ENCODE measurements around the gene FEM1A.
A peak's percentile ranks its signal among the peaks of the same experiment; 100 is the strongest.

GRCh38 chr19:4811328-4812131 is 20.0 kb downstream of the FEM1A start:
- TF ChIP-seq CTCF (IDR thresholded peaks at IDR 0.05 in 2 of 3, conservative IDR thresholded peaks at IDR 0.05 in 1 of 3; ENCODE audit: borderline replicate concordance in 1 of 3, insufficient read depth in 1 of 3, low read depth in 2 of 3, low read length in 2 of 3) (peak; percentile 81 to 92 (median 91); a peak in 5 of 6 replicates), EGR1 (IDR thresholded peaks at IDR 0.05; ENCODE audit: low read depth) (no peak), EZH2 (IDR thresholded peaks at IDR 0.05) (no peak), ZFX (IDR thresholded peaks at IDR 0.05) (no peak), TCF7L2 (IDR thresholded peaks at IDR 0.05; ENCODE audit: borderline replicate concordance, extremely low read depth, insufficient read depth, insufficient read length) (peak; percentile 10), POLR2AphosphoS5 (IDR thresholded peaks at IDR 0.05; ENCODE audit: low read depth, low read length) (0 out of 2 replicates have a peak, but pooled peaks have one; percentile 28), RAD21 (IDR thresholded peaks at IDR 0.05; ENCODE audit: low read depth) (peak; percentile 78), JUND (IDR thresholded peaks at IDR 0.05) (no peak), POLR2A (IDR thresholded peaks at IDR 0.05; ENCODE audit: borderline replicate concordance, extremely low read depth, insufficient read depth, insufficient read length) (no peak), EZH2phosphoT487 (IDR thresholded peaks at IDR 0.05; ENCODE audit: borderline replicate concordance) (no peak), YY1 (IDR thresholded peaks at IDR 0.05; ENCODE audit: extremely low read depth, insufficient replicate concordance, low read depth, low read length) (no peak), ATF3 (IDR thresholded peaks at IDR 0.05) (no peak)
